Testis (tissue), 3 donors: ENCODE data around the gene CNNM4. TPM values are rescaled to one million over a fixed set of nuclear protein-coding genes. Genes with fewer than 3 reads are reported as not detected.

Experiments used
- DNase-seq: peaks from one replicate; pipeline ENCODE4 v3.0.0-alpha.2; 2019
- H3K27ac ChIP-seq, 2 donors: fragments of 200-600 bp; sonication (generic); one replicate each; pipeline ENCODE4 v1.5.1; 2019
- H3K27me3 ChIP-seq: fragments of 200-600 bp; sonication (generic); one replicate; pipeline ENCODE4 v1.5.1; 2019
- H3K36me3 ChIP-seq: fragments of 200-600 bp; sonication (generic); one replicate; pipeline ENCODE4 v1.5.1; 2017; ENCODE audit warnings: low read depth; ENCODE audit errors: missing control alignments
- H3K4me1 ChIP-seq: fragments of 200-600 bp; sonication (generic); one replicate; pipeline ENCODE4 v1.5.1; 2019
- H3K4me3 ChIP-seq, 2 donors: fragments of 200-600 bp; sonication (generic); one replicate each; pipeline ENCODE4 v1.5.1; 2017 to 2019
- H3K9me3 ChIP-seq: fragments of 200-600 bp; sonication (generic); one replicate; pipeline ENCODE4 v1.5.1; 2017
- CTCF ChIP-seq, 3 experiments: fragments of 450-650 bp in 2 of 3; fragments of 200-600 bp in 1 of 3; sonication (generic) in 1 of 3; IDR thresholded peaks; one replicate each; pipeline ENCODE4 v1.5.1; 2016 to 2019; ENCODE audit warnings: antibody characterized with exemption in 3 of 3, mild to moderate bottlenecking in 2 of 3, moderate library complexity in 1 of 3
- POLR2A ChIP-seq: fragments of 450-650 bp; IDR thresholded peaks from one replicate; pipeline ENCODE4 v1.6.1; 2017; ENCODE audit warnings: antibody characterized with exemption, mild to moderate bottlenecking, moderate library complexity
- WGBS, 2 donors: methylation state at CpG; one replicate each; pipeline ENCODE4 v1.1.5; 2018; 5-methylcytosine and 5-hydroxymethylcytosine counted together
- intact Hi-C: fragments of 100-400 bp; cut with DNase I; formaldehyde crosslinking; loops from one replicate; pipeline ENCODE4 v1.15.1; 2023; ENCODE audit warnings: low total_unique reads
- polyA plus RNA-seq: library from polyadenylated mRNA; stranded (reverse); fragments of 350-450 nt; fragmentation: Illumina TruSeq; extraction: RNeasy Lipid Tissue Mini Kit (QIAGEN cat#74804); gene quantifications from one replicate; pipeline ENCODE4 v1.2.3, GENCODE V29; 2014; ENCODE audit warnings: low read depth, low replicate concordance; ENCODE audit not compliant: insufficient read depth
- total RNA-seq, 2 donors: library from RNA; depleted of rRNA; stranded (reverse); fragments of >200 nt; gene quantifications; one replicate each; pipeline ENCODE4 v1.2.3, GENCODE V29; 2016

Gene CNNM4
- total and polyA plus RNA-seq, 3 donors from 2014 or later: 18.0 to 21.8 (median 18.4) TPM

- no peak overlapping the region for H3K4me3 ChIP-seq
- H3K27me3 ChIP-seq: no peaks in the 10 kb centered on the region
- H3K36me3 ChIP-seq: no peaks in the 10 kb centered on the region
- H3K4me1 ChIP-seq: no peaks in the 10 kb centered on the region
- 90 to 93% methylated on average over 19 to 20 of the region's 20 CpGs for WGBS, 2 donors
- intact Hi-C loops: no loop called here
- TF ChIP-seq CTCF (IDR thresholded peaks at IDR 0.05) (no peak), POLR2A (no peak)
- H3K9me3 ChIP-seq: no peaks in the 10 kb centered on the region
- no peak for DNase-seq
- no peak overlapping the region for H3K27ac ChIP-seq
These were observed 11.3 kb downstream of the CNNM4 start for GRCh38 chr2:96771796-96772618.

GRCh38 chr2:96772903-96773671, 12.4 kb downstream of the CNNM4 start:
- H3K36me3 ChIP-seq: no peaks in the 10 kb centered on the region
- no peaks in the 10 kb centered on the region for H3K9me3 ChIP-seq
- no peak for DNase-seq
- H3K27me3 ChIP-seq: no peaks in the 10 kb centered on the region
- H3K4me3 ChIP-seq: no peak overlapping the region
- no peaks in the 10 kb centered on the region for H3K4me1 ChIP-seq
- H3K27ac ChIP-seq: no peak overlapping the region
- TF ChIP-seq POLR2A: no peak
- TF ChIP-seq CTCF (IDR thresholded peaks at IDR 0.05): no peak
- WGBS, 2 donors: 94% methylated on average over 12 of the region's 12 CpGs
- intact Hi-C loops: no loop called here

- H3K27ac ChIP-seq: no peak overlapping the region
- no peak for DNase-seq
- 68 to 83% methylated on average over 6 to 7 of the region's 7 CpGs for WGBS, 2 donors
- TF ChIP-seq CTCF (IDR thresholded peaks at IDR 0.05) (no peak), POLR2A (no peak)
- no peaks in the 10 kb centered on the region for H3K9me3 ChIP-seq
- no peaks in the 10 kb centered on the region for H3K36me3 ChIP-seq
- no peaks in the 10 kb centered on the region for H3K27me3 ChIP-seq
- H3K4me1 ChIP-seq: no peaks in the 10 kb centered on the region
- intact Hi-C loops: no loop called here
- no peak overlapping the region for H3K4me3 ChIP-seq
These were observed 13.2 kb downstream of the CNNM4 start for GRCh38 chr2:96773922-96774321.

GRCh38 chr2:96775160-96775559, 14.5 kb downstream of the CNNM4 start:
- Histone ChIP-seq H3K27ac (no peak overlapping the region), H3K27me3 (no peaks in the 10 kb centered on the region), H3K9me3 (no peaks in the 10 kb centered on the region), H3K4me1 (no peaks in the 10 kb centered on the region), H3K4me3 (no peak overlapping the region), H3K36me3 (no peaks in the 10 kb centered on the region)
- DNase-seq: no peak
- intact Hi-C loops: no loop called here
- TF ChIP-seq CTCF (IDR thresholded peaks at IDR 0.05) (no peak), POLR2A (no peak)
- WGBS, 2 donors: 36 to 77% methylated on average over 1 of the region's 1 CpG
